HG03520 (cell line): ENCODE results near the gene KCNC1.

ENCODE experiments used
- ATAC-seq: cut with Tn5 transposase; IDR thresholded peaks from one replicate; pipeline ENCODE4 v1.9.1; 2021; ENCODE audit warnings: mild to moderate bottlenecking, moderate library complexity; ENCODE audit not compliant: unreplicated experiment

Gene KCNC1

GRCh38 chr11:17786824-17787525, 52.4 kb downstream of the KCNC1 start:
- ATAC-seq: no peak

- ATAC-seq: no peak
Observed at GRCh38 chr11:17788084-17788483, 53.5 kb downstream of the KCNC1 start.

GRCh38 chr11:17790453-17790852, 55.9 kb downstream of the KCNC1 start:
- ATAC-seq: no peak

GRCh38 chr11:17791144-17791543, 56.6 kb downstream of the KCNC1 start:
- no peak for ATAC-seq

- no peak for ATAC-seq
Observed at GRCh38 chr11:17792161-17792560, 57.6 kb downstream of the KCNC1 start.

GRCh38 chr11:17793642-17794170, 59.1 kb downstream of the KCNC1 start:
- no peak for ATAC-seq

GRCh38 chr11:17794981-17795380, 60.4 kb downstream of the KCNC1 start:
- ATAC-seq: no peak

GRCh38 chr11:17796154-17796553, 61.6 kb downstream of the KCNC1 start:
- no peak for ATAC-seq

- ATAC-seq: no peak
Observed at GRCh38 chr11:17798253-17798652, 63.7 kb downstream of the KCNC1 start.

GRCh38 chr11:17798716-17799115, 64.1 kb downstream of the KCNC1 start:
- ATAC-seq: no peak

- no peak for ATAC-seq
Observed at GRCh38 chr11:17799147-17799546, 64.6 kb downstream of the KCNC1 start.

- no peak for ATAC-seq
Observed at GRCh38 chr11:17801166-17801565, 66.6 kb downstream of the KCNC1 start.

- ATAC-seq: no peak
Observed at GRCh38 chr11:17802491-17802890, 67.9 kb downstream of the KCNC1 start.

GRCh38 chr11:17803754-17804334, 69.3 kb downstream of the KCNC1 start:
- no peak for ATAC-seq

- ATAC-seq: no peak
Observed at GRCh38 chr11:17805043-17805442, 70.5 kb downstream of the KCNC1 start.

- no peak for ATAC-seq
Observed at GRCh38 chr11:17805873-17806272, 71.3 kb downstream of the KCNC1 start.

GRCh38 chr11:17807034-17807433, 72.5 kb downstream of the KCNC1 start:
- no peak for ATAC-seq

GRCh38 chr11:17810041-17810440, 75.5 kb downstream of the KCNC1 start:
- no peak for ATAC-seq

GRCh38 chr11:17810746-17811145, 76.2 kb downstream of the KCNC1 start:
- no peak for ATAC-seq

GRCh38 chr11:17811352-17811751, 76.8 kb downstream of the KCNC1 start:
- no peak for ATAC-seq

GRCh38 chr11:17812091-17812864, 77.7 kb downstream of the KCNC1 start:
- no peak for ATAC-seq

GRCh38 chr11:17812865-17813187, 78.2 kb downstream of the KCNC1 start:
- no peak for ATAC-seq
